NCI-H1417 (cell line): Measurements from ENCODE around the gene LRMDA.

Experiments
- DNase-seq, 3 experiments: peaks; one replicate each; lab custom pipeline; 2025; lab: John Stamatoyannopoulos, UW

The LRMDA gene

GRCh38 chr10:76169246-76169645, 737.8 kb downstream of the LRMDA start:
- DNase-seq = no peak

GRCh38 chr10:76172020-76172419, 740.6 kb downstream of the LRMDA start:
- DNase-seq = no peak

- no peak for DNase-seq
Measured at GRCh38 chr10:76175533-76176165, 744.2 kb downstream of the LRMDA start.

- DNase-seq = no peak
Measured at GRCh38 chr10:76176166-76176550, 744.7 kb downstream of the LRMDA start.

- no peak for DNase-seq
Measured at GRCh38 chr10:76177936-76178335, 746.5 kb downstream of the LRMDA start.

GRCh38 chr10:76178532-76179292, 747.3 kb downstream of the LRMDA start:
- DNase-seq = no peak

- no peak for DNase-seq
Measured at GRCh38 chr10:76179806-76180205, 748.4 kb downstream of the LRMDA start.

GRCh38 chr10:76184647-76185046, 753.2 kb downstream of the LRMDA start:
- no peak for DNase-seq

GRCh38 chr10:76185471-76186301, 754.3 kb downstream of the LRMDA start:
- no peak for DNase-seq

- DNase-seq = no peak
Measured at GRCh38 chr10:76188216-76188615, 756.8 kb downstream of the LRMDA start.

- DNase-seq = peak in 2 of 3 experiments; percentile 57 to 90
Measured at GRCh38 chr10:76190634-76191270, 759.3 kb downstream of the LRMDA start.

- peak in 1 of 3 experiments; percentile 33 for DNase-seq
Measured at GRCh38 chr10:76191336-76191735, 759.9 kb downstream of the LRMDA start.

GRCh38 chr10:76192151-76192550, 760.7 kb downstream of the LRMDA start:
- DNase-seq = no peak

- DNase-seq = no peak
Measured at GRCh38 chr10:76192694-76193320, 761.4 kb downstream of the LRMDA start.

- no peak for DNase-seq
Measured at GRCh38 chr10:76195654-76196390, 764.4 kb downstream of the LRMDA start.

- no peak for DNase-seq
Measured at GRCh38 chr10:76197293-76197692, 765.9 kb downstream of the LRMDA start.

- no peak for DNase-seq
Measured at GRCh38 chr10:76198287-76199035, 767.0 kb downstream of the LRMDA start.

- DNase-seq = no peak
Measured at GRCh38 chr10:76201962-76202361, 770.5 kb downstream of the LRMDA start.

- no peak for DNase-seq
Measured at GRCh38 chr10:76202777-76203176, 771.4 kb downstream of the LRMDA start.

- no peak for DNase-seq
Measured at GRCh38 chr10:76205361-76205760, 773.9 kb downstream of the LRMDA start.
